Measurements from ENCODE around the gene ATG4B.

The ATG4B gene

GRCh38 chr2:241665731-241666440 is 28.4 kb downstream of the ATG4B start:
- Histone ChIP-seq H3K9me3 (no peaks in the 10 kb centered on the region), H3K36me3 (peaks cover 35% of the 10 kb centered on the region), H3K4me1 (peaks cover 18% of the 10 kb centered on the region), H3K27me3 (no peaks in the 10 kb centered on the region), H3K4me3 (ENCODE audit: low read depth, low read length) (peak overlapping the region; percentile 21; the same call in 1 of the 2 replicates)
- TF ChIP-seq, protein P1, sequence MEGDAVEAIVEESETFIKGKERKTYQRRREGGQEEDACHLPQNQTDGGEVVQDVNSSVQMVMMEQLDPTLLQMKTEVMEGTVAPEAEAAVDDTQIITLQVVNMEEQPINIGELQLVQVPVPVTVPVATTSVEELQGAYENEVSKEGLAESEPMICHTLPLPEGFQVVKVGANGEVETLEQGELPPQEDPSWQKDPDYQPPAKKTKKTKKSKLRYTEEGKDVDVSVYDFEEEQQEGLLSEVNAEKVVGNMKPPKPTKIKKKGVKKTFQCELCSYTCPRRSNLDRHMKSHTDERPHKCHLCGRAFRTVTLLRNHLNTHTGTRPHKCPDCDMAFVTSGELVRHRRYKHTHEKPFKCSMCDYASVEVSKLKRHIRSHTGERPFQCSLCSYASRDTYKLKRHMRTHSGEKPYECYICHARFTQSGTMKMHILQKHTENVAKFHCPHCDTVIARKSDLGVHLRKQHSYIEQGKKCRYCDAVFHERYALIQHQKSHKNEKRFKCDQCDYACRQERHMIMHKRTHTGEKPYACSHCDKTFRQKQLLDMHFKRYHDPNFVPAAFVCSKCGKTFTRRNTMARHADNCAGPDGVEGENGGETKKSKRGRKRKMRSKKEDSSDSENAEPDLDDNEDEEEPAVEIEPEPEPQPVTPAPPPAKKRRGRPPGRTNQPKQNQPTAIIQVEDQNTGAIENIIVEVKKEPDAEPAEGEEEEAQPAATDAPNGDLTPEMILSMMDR (IDR thresholded peaks at IDR 0.05; ENCODE audit: low read depth, low read length) = no peak
- no peak for DNase-seq

- peak; percentile 91 for DNase-seq
- Histone ChIP-seq H3K27me3 (no peaks in the 10 kb centered on the region), H3K36me3 (peaks cover 42% of the 10 kb centered on the region), H3K9me3 (no peaks in the 10 kb centered on the region), H3K4me1 (peaks cover 18% of the 10 kb centered on the region), H3K4me3 (ENCODE audit: low read depth, low read length) (peak overlapping the region; percentile 35)
- TF ChIP-seq, protein P1 (IDR thresholded peaks at IDR 0.05; ENCODE audit: low read depth, low read length) = no peak
These were observed 29.3 kb downstream of the ATG4B start for GRCh38 chr2:241666627-241667400.

GRCh38 chr2:241668354-241668753 is 30.9 kb downstream of the ATG4B start:
- no peak for DNase-seq
- Histone ChIP-seq H3K36me3 (peaks cover 45% of the 10 kb centered on the region), H3K9me3 (no peaks in the 10 kb centered on the region), H3K27me3 (no peaks in the 10 kb centered on the region), H3K4me3 (ENCODE audit: low read depth, low read length) (no peak overlapping the region), H3K4me1 (peaks cover 18% of the 10 kb centered on the region)
- TF ChIP-seq, protein P1 (IDR thresholded peaks at IDR 0.05; ENCODE audit: low read depth, low read length) = no peak

DNA sequence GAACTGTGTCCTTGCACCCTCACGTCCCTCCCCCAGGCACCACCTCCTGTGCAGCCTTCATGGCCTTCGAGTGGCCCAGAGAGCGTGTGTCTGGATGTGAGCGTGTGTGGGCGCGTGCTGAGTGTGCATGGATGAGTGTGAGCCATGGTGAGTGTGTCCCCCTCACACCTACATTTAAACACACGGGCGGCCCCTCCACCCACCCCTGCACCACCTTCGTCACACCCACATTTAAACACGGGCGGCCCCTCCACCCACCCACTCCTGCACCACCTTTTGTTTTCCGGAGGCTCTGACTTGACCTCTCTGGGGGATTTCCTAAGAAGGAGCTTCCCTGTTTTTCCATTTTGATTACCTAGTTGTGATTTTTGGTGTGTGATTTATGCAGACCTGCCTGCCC is 31.3 kb downstream of the ATG4B start:
- peaks cover 46% of the 10 kb centered on the region for H3K36me3 ChIP-seq
- no peak for DNase-seq

GRCh38 chr2:241670333-241671110 is 33.0 kb downstream of the ATG4B start:
- DNase-seq = no peak
- Histone ChIP-seq H3K4me1 (peaks cover 14% of the 10 kb centered on the region), H3K4me3 (ENCODE audit: low read depth, low read length) (no peak overlapping the region), H3K36me3 (peaks cover 59% of the 10 kb centered on the region), H3K9me3 (no peaks in the 10 kb centered on the region), H3K27me3 (no peaks in the 10 kb centered on the region)
- TF ChIP-seq, protein P1 (IDR thresholded peaks at IDR 0.05; ENCODE audit: low read depth, low read length) = no peak

More for the DNA sequence above, 31.3 kb downstream of the ATG4B start:
- Histone ChIP-seq H3K9me3 (no peaks in the 10 kb centered on the region), H3K4me1 (peaks cover 18% of the 10 kb centered on the region), H3K27me3 (no peaks in the 10 kb centered on the region), H3K4me3 (ENCODE audit: low read depth, low read length) (no peak overlapping the region)
- TF ChIP-seq, protein P1 (IDR thresholded peaks at IDR 0.05; ENCODE audit: low read depth, low read length) = no peak
